GM19395 (cell line): ENCODE data around the gene TBC1D2B.

Experiments used
- ATAC-seq: cut with Tn5 transposase; IDR thresholded peaks from one replicate; pipeline ENCODE4 v1.9.1; 2021; ENCODE audit warnings: mild to moderate bottlenecking, moderate library complexity; ENCODE audit not compliant: unreplicated experiment

The TBC1D2B gene

GRCh38 chr15:78037779-78038305, 39.7 kb downstream of the TBC1D2B start:
- ATAC-seq: no peak

- ATAC-seq: no peak
Measured at GRCh38 chr15:78037328-78037727, 40.2 kb downstream of the TBC1D2B start.

DNA sequence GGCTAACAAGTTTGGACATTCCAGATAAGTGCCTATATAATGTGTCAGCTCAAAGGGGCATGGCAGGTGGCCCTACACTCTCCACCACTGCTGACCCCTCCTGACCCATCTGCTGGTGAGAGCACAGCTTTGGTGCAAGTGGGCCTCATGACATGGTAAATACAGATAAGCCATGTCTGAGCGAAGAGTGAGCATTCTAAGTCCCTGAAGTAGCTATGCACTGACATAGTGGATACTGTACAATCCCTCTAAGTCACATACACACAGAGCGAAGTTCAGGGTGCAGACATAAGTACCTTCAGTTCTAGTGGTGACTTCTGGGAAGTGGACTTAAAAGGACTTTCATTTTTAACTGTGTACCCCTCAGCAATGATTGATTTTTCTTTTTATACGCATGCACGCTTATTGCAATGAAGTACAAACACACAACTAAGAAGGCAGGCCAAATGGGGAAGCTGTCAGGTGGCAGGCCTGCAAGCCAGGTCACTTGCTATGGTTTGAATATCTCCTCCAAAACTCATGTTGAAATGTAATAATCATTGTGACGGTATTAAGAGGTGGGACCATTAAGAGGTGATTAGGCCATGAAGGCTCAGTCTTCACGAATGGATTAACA, 41.5 kb downstream of the TBC1D2B start:
- ATAC-seq: no peak

DNA sequence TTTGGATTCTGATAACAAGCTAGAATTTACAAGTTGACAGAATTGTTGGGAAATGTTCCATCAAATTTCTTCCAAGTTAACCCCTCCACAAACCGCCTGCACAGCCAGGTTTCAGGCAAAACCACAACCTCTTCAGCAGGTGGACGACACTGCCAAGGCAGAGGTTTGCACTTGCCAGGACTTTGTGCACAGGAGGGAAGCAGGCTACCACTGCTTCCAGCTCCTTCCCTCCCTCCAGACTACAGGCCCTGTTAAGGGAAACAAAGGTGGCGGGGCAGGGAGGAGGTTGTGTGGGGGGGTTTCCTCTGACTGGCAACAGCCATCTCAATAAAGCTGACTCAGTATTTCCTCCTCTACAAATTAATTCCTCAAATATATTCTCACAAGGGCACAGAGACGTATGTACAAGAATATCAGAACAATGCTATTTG, 42.2 kb downstream of the TBC1D2B start:
- no peak for ATAC-seq

- ATAC-seq: peak; percentile 80
Measured at GRCh38 chr15:78034495-78035191, 42.9 kb downstream of the TBC1D2B start.

- ATAC-seq: no peak
Measured at GRCh38 chr15:78033864-78034263, 43.6 kb downstream of the TBC1D2B start.

DNA sequence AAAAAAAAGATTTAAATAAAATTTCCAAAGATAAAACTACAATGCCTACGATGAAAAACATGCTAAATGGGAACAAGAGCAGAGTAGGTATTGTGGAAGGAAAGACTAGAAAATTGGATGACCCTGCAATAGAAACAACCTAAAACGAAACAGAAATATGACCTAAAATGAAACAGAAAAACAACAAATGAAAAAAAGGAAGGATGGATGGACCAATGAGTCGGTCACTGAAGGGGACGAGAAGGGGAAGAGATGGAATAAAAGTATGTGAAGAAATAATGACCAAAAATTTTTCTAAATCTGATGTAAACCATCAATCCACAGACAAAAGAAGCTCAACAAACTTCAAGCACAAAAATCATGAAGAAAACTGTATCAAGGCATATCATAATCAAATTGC, 44.8 kb downstream of the TBC1D2B start:
- ATAC-seq: no peak

DNA sequence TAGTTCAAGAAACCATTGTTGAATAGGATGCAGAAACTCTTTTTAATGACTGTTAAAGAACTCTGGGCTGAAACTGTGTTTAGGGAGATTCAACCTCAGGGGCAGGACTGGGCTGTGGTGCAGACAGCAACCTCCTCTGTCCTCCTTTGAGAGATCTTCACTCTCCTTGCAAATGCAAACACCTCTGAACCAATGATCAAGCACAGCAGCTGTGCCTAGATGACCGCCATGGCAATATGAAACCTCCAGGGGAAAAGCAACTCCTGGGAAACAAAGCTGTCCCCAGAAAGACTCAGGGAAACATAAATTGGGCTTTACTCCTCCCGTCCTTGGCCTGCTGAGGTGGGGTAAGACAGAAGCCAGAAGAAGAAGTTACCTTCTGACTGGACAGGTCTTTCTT, 52.6 kb downstream of the TBC1D2B start:
- ATAC-seq: no peak

- no peak for ATAC-seq
Measured at GRCh38 chr15:78024519-78024870, 53.0 kb downstream of the TBC1D2B start.

GRCh38 chr15:78023865-78024518, 53.5 kb downstream of the TBC1D2B start:
- ATAC-seq: no peak

DNA sequence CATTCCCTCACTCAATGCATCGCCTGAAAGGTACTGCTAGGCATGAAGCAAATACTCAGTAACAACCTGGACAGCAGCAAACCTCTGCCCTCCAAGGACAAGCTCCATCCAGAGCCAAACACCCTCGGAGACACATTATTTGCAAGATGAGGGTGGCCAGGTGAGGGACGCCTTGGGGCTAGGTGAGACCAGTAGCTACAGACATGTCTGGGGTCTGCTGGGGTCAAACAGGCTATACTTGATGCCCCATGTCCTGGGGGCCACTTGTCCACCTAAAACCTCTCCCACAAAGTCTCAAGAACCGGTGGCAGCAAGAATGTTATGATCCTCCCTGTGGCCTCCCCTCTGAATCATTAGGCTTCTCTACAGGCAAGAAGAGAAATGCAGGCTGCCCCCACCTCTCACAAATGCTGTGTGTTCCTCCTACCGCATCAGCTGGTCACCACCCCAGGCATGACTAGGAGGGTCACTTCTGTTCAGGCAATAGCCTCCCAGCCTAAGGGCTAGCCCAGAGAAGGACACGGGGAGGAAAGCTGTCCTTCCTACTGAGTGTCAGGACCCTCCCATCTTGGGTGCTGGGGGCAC, 54.3 kb downstream of the TBC1D2B start:
- ATAC-seq: no peak

DNA sequence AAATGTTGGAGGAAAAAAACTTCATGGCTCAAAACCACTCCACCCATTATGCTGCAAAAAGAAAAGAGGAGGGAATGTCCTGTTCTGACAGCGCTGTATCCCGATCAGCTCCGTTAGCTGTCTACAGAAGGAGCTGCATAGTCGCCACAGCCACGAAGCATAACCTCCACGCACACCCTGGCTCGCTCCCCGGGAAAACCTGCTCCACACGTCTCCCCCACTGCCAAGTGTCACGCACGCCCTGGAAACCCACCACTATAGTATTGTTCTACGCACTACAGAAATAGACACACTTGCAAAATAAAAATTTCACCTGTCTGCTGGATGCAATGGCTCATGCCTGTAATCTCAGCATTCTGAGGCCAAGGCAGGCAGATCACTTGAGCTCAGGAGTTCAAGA, 55.8 kb downstream of the TBC1D2B start:
- no peak for ATAC-seq

- no peak for ATAC-seq
Measured at GRCh38 chr15:78020007-78020406, 57.5 kb downstream of the TBC1D2B start.

GRCh38 chr15:78018946-78019644, 58.4 kb downstream of the TBC1D2B start:
- peak; percentile 54 for ATAC-seq

DNA sequence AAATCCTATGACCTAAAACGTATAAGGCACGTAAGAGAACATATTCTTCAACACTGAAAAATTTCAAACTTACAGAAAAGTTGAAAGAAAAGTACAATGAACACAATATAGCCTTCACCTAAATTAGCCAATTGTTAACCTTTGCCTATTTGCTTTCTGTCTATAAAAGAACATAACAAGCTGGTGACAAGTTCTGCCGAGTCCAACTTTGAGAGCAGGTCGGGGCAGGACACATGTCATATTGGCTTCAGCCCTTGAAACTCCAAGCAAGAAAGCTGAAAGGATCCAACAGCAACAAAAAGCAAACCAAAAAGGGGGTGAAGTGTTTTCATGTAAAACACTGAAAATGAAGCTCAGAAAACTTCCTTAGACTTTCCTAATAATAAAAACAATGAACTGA, 59.1 kb downstream of the TBC1D2B start:
- no peak for ATAC-seq

DNA sequence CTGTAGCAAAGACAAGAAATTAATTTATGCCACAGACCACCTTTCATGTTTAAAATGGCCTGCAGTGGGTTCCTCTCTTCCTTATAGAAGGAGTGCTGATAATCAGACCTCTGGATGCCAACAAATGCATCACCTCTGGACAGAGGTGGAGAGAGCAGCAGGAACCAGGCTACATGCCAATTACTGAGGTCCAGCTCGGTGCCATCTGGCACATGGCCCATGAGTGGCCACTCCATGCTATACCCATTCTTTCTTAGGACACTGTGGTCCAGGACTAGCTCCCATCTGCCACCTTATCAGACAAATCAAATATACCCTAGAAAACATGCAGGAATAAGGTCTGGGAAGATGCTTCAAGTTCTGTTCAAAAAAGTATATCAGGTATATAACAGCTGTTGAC, 60.7 kb downstream of the TBC1D2B start:
- ATAC-seq: no peak

GRCh38 chr15:78012643-78013077, 64.9 kb downstream of the TBC1D2B start:
- no peak for ATAC-seq

DNA sequence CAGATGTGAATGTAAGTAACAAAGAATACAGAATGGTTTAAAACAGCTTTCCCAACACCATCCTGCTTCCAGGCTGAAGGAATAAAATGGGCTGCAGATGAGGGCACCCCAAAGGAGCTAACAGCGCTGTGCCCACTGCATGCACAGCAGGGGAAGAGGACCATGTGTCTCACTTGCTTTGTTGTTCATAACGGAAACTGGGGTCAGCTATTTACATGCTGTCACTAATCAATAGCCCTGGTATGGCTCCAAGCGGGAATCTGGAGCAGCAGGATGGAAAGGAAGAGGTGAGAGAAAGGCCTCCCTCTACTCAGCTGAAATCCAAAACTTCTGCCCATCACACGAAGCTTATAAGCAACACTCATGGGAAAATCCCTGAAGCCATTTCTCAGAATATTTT, 67.4 kb downstream of the TBC1D2B start:
- no peak for ATAC-seq

- ATAC-seq: no peak
Measured at GRCh38 chr15:78007964-78008886, 69.3 kb downstream of the TBC1D2B start.
